ENCODE measurements around the gene HNRNPUL1. TPM values are rescaled to one million over a fixed set of nuclear protein-coding genes. Genes with fewer than 3 reads are reported as not detected.
"Not testable (repeated sequence)": the region's sequence is repeated elsewhere in the genome, so short reads cannot be mapped to it uniquely, and the experiment has no call there.

The HNRNPUL1 gene
- total RNA-seq, 1 experiment from 2014 or later = 178 TPM

DNA sequence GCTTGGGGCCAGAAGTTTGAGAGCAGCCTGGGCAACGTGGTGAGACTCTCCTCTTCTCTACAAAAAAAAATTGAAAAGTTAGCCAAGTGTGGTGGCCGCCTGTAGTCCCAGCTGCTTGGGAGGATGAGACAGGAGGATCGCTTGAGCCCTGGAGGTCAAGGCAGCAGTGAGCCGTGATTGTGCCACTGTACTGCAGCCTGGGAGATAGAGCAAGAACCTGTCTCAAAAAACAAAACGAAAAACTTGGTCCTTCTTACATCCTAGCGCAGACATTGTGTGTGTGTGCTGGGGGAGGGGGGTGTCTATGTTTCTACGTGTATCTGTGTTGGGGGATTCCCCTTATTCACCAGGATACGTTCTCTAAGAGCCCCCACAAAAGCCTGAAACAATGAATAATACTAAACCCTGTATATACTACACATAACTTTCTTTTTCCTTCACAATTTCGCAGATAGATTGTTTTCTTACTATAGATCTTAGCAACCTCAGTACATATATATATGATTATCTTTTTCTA lies 37.2 kb upstream of the HNRNPUL1 start:
- DNase-seq = no peak
- 0 out of 2 replicates have a peak overlapping the region, but pooled peaks have one; percentile 45 for H3K4me3 ChIP-seq (ENCODE audit: insufficient read depth, low read depth, low read length)

DNA sequence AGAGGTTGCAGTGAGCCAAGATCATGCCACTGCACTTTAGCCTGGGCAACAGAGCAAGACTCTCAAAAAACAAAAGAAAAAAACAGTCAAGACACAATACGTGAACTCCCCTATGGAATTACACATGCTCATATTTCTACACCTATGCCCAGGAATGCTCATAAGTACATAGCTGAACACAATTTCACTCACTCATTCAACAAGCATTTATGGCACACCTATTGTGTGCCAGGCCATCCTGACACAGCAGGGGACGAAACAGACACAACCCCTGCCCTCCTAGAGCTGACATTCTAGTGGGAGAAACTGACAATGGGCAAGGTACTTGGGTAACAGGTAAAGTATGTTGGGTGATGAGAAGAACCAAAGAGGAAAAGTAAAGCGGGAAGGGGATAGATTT lies 35.7 kb upstream of the HNRNPUL1 start:
- Histone ChIP-seq H3K27me3 (ENCODE audit: control insufficient read depth, insufficient read depth, low read length) (no peaks in the 10 kb centered on the region), H3K4me3 (ENCODE audit: insufficient read depth, low read depth, low read length) (no peak overlapping the region), H3K36me3 (replicated peaks; ENCODE audit: control insufficient read depth, insufficient read depth, low read length) (peaks cover 5% of the 10 kb centered on the region)
- DNase-seq = no peak

More for the DNA sequence above, 37.2 kb upstream of the HNRNPUL1 start:
- Histone ChIP-seq H3K36me3 (replicated peaks; ENCODE audit: control insufficient read depth, insufficient read depth, low read length) (peaks cover 6% of the 10 kb centered on the region), H3K27me3 (ENCODE audit: control insufficient read depth, insufficient read depth, low read length) (no peaks in the 10 kb centered on the region)

DNA sequence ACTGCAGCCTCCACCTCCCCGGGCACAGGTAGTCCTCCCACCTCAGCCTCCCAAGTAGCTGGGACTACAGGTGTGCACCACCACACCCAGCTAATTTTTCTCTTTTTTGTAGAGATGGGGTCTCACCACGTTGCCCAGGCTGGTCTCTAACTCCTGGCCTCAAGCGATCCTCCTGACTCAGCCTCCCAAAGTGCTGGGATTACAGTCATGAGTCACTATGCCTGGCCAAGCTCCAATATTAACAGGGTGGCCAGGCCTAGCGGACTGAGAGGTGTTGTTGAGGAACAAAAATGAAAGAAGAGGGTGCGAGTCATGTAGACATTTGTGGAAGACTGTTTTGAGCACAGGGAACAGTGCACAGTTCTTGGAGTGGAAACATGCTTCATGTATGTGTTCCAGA lies 34.8 kb upstream of the HNRNPUL1 start:
- not testable (repeated sequence) for DNase-seq; H3K4me3 ChIP-seq (ENCODE audit: insufficient read depth, low read depth, low read length); H3K27me3 ChIP-seq (ENCODE audit: control insufficient read depth, insufficient read depth, low read length); H3K36me3 ChIP-seq (replicated peaks; ENCODE audit: control insufficient read depth, insufficient read depth, low read length)

DNA sequence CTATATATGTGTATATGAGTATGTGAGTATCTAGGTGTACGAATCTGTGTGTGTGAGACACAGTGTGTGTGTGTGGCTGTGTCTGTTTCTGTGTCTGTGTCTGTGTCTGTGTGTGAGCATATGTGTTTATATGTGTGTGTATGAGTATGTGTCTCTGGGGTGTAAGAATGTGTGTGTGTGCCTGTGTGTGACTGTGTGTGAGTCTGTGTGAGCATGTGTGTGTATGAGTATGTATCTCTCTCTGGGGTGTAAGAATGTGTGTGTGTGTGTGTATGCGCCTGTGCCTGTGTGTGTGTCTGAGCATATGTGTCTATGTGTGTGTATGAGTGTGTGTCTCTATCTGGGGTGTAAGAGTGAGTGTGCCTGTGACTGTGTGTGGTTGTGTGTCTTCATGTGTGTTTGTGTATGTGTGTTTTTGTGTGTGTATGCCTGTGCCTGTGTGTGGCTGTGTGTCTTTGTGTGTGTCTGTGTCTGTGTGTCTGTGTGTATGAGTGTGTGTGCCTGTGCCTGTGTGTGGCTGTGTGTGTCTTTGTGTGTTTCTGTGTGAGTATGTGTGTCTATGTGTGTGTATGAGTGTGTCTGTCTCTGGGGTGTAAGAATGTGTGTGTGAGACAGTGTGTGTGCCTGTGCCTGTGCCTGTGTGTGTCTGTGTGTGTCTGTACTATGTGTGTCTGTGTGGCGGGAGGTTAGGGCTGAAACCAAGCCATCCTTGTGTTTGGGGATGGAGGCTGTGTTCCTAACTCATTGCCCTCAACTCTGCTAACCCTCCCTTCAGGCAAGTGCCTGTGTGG lies 33.9 kb upstream of the HNRNPUL1 start:
- H3K4me3 ChIP-seq (ENCODE audit: insufficient read depth, low read depth, low read length) = no peak overlapping the region
- DNase-seq = no peak
- no peaks in the 10 kb centered on the region for H3K27me3 ChIP-seq (ENCODE audit: control insufficient read depth, insufficient read depth, low read length)
- peaks cover 7% of the 10 kb centered on the region for H3K36me3 ChIP-seq (replicated peaks; ENCODE audit: control insufficient read depth, insufficient read depth, low read length)

DNA sequence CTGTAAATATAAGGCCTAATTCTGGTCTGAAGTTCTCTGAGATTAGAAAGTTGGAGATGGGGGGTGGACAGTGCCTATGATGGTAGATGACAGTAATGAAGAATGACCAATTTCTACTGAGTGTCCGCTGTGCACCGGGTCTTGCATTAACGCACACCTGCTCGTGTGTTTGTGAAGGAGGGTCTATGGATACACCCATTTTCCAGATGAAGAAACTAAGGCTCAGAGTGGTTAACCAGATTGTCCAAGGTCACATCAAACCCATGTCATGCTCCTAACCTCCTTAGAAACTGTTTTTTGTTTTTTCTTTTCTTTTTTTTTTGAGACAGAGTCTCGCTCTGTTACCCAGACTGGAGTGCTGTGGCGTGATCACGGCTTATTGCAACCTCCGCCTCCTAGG lies 31.5 kb upstream of the HNRNPUL1 start:
- H3K36me3 ChIP-seq (replicated peaks; ENCODE audit: control insufficient read depth, insufficient read depth, low read length) = peaks cover 7% of the 10 kb centered on the region
- no peak for DNase-seq
- no peak overlapping the region for H3K4me3 ChIP-seq (ENCODE audit: insufficient read depth, low read depth, low read length)
- H3K27me3 ChIP-seq (ENCODE audit: control insufficient read depth, insufficient read depth, low read length) = no peaks in the 10 kb centered on the region

DNA sequence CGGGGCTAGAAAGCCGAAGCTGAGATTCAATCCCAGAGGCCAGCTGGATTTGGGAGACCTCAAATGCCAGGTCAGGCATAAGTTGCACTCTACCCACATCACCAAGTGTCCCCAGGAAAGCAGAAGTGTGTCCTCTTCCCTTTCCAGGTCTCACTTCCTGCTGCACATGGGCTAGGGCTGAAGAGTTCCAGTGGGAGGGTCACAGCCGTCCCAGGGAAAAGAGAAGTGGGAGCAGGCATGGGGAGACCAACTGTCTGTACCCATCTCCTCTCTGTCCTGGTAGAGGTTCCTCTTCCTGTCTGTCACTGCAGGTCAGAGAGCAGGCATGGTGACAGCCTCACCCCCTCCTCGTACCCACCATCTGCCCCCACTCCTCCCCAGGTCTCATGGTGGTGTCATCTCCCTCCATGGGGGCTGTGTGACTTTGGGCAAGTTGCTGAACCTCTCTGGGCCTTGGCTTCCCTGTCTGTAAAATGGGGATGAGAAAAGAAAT lies 30.4 kb upstream of the HNRNPUL1 start:
- peaks cover 7% of the 10 kb centered on the region for H3K36me3 ChIP-seq (replicated peaks; ENCODE audit: control insufficient read depth, insufficient read depth, low read length)
- no peak for DNase-seq
- H3K27me3 ChIP-seq (ENCODE audit: control insufficient read depth, insufficient read depth, low read length) = no peaks in the 10 kb centered on the region
- no peak overlapping the region for H3K4me3 ChIP-seq (ENCODE audit: insufficient read depth, low read depth, low read length)

DNA sequence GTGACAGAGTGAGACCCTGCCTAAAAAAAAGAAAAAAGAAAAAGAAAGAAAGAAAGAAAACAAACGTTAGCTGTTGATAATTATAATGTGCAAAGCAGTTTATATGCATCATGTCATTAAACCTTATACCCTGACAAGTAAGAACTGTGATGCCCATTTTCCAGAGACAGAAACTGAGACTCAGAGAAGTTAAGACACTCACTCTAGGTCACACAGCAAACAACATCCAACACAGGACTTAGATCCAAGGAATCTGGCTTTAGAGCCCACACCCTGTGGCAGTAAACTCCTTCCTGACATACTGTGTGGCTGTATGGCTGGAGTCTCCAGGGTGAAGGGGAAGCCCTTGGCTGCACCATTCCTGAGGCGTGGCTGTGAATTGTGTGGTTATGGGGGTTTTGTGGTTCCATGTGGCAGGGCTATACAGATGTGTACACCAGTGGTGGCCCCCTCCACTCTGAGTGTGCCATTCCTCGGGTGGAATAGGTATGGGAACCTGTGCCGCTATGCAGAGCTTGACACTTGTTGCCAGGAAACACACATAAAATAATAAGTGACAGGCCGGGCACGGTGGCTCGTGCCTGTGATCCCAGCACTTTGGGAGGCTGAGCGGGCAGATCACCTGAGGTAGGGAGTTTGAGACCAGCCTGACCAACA lies 29.5 kb upstream of the HNRNPUL1 start:
- H3K27me3 ChIP-seq (ENCODE audit: control insufficient read depth, insufficient read depth, low read length) = no peaks in the 10 kb centered on the region
- H3K36me3 ChIP-seq (replicated peaks; ENCODE audit: control insufficient read depth, insufficient read depth, low read length) = peaks cover 7% of the 10 kb centered on the region
- DNase-seq = no peak
- no peak overlapping the region for H3K4me3 ChIP-seq (ENCODE audit: insufficient read depth, low read depth, low read length)

DNA sequence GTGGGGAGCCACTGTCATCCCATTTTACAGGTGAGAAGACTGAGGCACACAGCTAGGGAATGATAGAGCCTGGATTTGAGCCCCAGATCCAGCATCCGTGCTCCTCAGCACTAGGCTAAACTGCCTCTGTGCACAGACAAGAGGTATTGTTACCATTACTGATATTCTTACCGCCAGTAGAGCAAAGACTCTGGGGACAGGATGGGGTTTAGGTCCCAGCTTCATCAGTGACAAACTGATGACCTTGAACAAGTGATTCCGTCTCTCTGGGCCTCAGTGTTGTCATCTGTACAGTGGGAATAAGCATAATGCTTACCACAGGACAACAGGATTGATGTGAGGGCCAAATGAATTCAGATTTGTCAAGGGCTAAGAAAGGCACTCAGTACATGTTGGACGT lies 28.7 kb upstream of the HNRNPUL1 start:
- Histone ChIP-seq H3K27me3 (ENCODE audit: control insufficient read depth, insufficient read depth, low read length) (no peaks in the 10 kb centered on the region), H3K36me3 (replicated peaks; ENCODE audit: control insufficient read depth, insufficient read depth, low read length) (peaks cover 7% of the 10 kb centered on the region), H3K4me3 (ENCODE audit: insufficient read depth, low read depth, low read length) (no peak overlapping the region)
- DNase-seq = no peak

DNA sequence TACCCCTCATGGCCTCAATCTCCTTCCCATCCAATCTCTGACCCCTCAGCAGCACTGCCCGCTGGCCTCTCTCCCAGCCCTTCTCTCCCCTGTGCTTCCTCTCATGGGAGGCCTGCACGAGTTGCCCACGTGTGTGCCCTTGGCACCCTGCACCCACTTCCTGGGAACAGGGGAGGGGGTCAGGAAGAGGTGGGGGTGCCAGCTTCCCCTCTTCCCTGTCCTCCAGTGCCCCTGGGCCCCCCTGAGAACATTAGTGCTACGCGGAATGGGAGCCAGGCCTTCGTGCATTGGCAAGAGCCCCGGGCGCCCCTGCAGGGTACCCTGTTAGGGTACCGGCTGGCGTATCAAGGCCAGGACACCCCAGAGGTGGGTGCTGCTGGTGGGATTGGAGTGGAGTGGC lies 25.9 kb upstream of the HNRNPUL1 start:
- peaks cover 12% of the 10 kb centered on the region for H3K36me3 ChIP-seq (replicated peaks; ENCODE audit: control insufficient read depth, insufficient read depth, low read length)
- DNase-seq = no peak
- no peak overlapping the region for H3K4me3 ChIP-seq (ENCODE audit: insufficient read depth, low read depth, low read length)
- H3K27me3 ChIP-seq (ENCODE audit: control insufficient read depth, insufficient read depth, low read length) = no peaks in the 10 kb centered on the region

DNA sequence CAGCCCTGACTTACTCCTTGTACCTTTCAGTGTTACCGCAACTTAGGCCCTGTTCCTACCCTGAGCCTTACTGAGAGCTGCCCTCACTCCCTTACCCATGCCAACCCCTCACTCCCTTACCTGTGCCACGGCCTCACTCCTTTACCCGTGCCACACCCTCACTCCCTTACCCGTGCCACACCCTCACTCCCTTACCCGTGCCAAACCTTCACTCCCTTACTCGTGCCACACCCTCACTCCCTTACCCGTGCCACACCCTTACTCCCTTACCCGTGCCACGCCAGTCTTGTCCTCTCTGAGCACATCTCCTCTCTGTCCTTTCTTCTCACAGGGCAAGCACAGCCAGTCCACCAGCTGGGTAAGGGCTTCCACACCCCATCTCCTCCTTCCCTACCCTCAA lies 24.8 kb upstream of the HNRNPUL1 start:
- DNase-seq = no peak
- no peak overlapping the region for H3K4me3 ChIP-seq (ENCODE audit: insufficient read depth, low read depth, low read length)
- no peaks in the 10 kb centered on the region for H3K27me3 ChIP-seq (ENCODE audit: control insufficient read depth, insufficient read depth, low read length)
- H3K36me3 ChIP-seq (replicated peaks; ENCODE audit: control insufficient read depth, insufficient read depth, low read length) = peaks cover 10% of the 10 kb centered on the region

DNA sequence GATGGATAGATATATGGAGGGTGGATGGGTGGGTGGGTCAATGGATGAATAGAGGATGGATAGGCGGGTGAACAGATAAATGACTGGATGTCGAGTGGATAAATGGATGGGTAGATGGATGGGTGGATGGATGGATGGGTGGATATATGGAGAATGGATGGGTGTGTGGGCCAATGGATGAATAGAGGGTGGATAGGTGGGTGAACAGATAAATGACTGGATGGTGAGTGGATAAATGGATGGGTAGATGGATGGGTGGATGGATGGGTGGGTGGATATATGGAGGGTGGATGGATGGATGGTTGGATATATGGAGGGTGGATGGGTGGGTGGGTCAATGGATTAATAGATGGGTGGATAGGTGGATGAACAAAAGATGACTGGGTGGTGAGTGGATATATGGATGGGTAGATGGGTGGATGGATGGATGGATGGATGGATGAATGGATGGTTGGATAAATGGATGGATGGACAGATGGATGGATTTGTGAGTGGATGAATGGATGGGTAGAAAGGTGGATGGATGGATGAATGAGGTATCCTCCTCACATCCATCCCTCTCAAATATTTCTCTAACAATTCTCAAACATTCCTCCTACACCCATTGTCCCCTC lies 24.1 kb upstream of the HNRNPUL1 start:
- Histone ChIP-seq H3K4me3 (ENCODE audit: insufficient read depth, low read depth, low read length) (no peak overlapping the region), H3K36me3 (replicated peaks; ENCODE audit: control insufficient read depth, insufficient read depth, low read length) (peaks cover 10% of the 10 kb centered on the region), H3K27me3 (ENCODE audit: control insufficient read depth, insufficient read depth, low read length) (no peaks in the 10 kb centered on the region)
- DNase-seq = no peak

DNA sequence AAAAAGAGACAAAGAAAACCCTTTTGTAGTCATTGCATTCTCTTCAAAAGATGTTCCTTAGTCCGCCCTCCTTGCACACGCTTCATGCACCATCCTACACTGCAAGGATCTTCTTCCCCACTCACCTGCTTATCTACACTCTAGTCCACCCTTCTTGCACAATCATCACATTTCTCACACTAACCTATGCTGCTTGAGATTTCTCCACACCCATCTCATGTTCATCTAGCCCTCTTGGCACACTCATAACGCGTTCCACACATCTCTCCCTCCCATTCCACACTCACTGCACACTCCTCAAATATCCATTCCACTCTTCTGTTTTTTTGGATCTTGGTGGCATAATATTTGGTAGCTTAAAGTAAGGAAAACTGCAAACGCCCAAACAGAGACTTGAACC lies 22.3 kb upstream of the HNRNPUL1 start:
- Histone ChIP-seq H3K27me3 (ENCODE audit: control insufficient read depth, insufficient read depth, low read length) (no peaks in the 10 kb centered on the region), H3K4me3 (ENCODE audit: insufficient read depth, low read depth, low read length) (no peak overlapping the region), H3K36me3 (replicated peaks; ENCODE audit: control insufficient read depth, insufficient read depth, low read length) (peaks cover 11% of the 10 kb centered on the region)
- no peak for DNase-seq

DNA sequence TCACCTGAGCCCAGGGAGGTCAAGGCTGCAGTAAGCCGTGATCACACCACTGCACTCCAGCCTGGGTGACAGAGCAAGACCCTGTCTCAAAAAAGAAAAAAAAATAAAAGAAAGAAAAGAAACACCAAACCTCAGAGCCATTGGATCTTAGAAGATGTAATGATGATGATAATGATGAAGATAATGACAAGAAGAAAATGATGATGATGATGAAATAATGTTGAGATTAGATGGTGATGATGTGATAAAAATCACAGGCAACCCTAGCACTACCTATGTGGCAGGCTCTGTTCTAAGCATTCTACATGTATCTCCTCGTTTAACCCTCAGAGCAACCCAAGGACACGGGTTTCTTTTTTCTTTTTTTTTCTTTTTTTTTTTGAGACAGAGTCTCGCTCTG lies 20.1 kb upstream of the HNRNPUL1 start:
- no peak for DNase-seq
- H3K27me3 ChIP-seq (ENCODE audit: control insufficient read depth, insufficient read depth, low read length) = no peaks in the 10 kb centered on the region
- peaks cover 18% of the 10 kb centered on the region for H3K36me3 ChIP-seq (replicated peaks; ENCODE audit: control insufficient read depth, insufficient read depth, low read length)
- H3K4me3 ChIP-seq (ENCODE audit: insufficient read depth, low read depth, low read length) = no peak overlapping the region

DNA sequence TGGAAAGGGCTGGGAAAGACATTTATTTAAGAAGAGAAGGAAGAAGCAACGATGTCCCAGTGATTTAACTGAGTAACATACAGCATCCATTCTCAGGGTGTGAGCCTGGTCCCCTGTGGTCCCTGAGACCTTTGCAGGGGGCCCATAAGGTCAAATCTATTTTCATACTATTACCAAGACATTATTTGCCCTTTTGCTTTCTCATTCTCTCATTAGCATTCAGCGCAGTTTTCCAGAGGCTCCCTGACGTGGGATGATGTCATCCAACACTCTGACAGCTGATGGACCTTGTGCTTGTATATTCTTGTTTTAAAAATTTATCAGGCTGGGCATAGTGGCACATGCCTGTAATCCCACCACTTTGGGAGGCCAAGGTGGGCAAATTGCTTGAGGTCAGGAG lies 18.3 kb upstream of the HNRNPUL1 start:
- H3K4me3 ChIP-seq (ENCODE audit: insufficient read depth, low read depth, low read length) = no peak overlapping the region
- no peak for DNase-seq
- H3K36me3 ChIP-seq (replicated peaks; ENCODE audit: control insufficient read depth, insufficient read depth, low read length) = peaks cover 19% of the 10 kb centered on the region
- no peaks in the 10 kb centered on the region for H3K27me3 ChIP-seq (ENCODE audit: control insufficient read depth, insufficient read depth, low read length)

DNA sequence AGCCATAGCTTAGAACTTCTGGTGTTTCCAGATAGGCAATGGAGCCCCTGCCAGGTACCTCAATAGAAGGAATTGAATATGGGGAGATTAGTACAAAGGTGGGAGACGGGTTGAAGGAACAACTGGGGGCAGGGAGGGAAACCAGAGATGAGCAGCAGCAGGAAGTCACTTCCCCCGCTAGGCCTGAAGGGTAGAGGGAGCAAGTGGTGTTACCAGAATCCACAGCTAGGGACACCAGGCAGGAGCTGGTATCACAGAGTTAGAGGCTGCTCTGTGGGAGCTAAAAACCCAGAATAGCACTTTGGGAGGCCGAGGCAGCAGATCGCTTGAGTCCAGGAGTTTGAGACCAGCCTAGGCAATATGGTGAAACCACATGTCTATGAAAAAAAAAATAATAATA lies 15.3 kb upstream of the HNRNPUL1 start:
- H3K36me3 ChIP-seq (replicated peaks; ENCODE audit: control insufficient read depth, insufficient read depth, low read length) = peaks cover 19% of the 10 kb centered on the region
- DNase-seq = no peak
- no peaks in the 10 kb centered on the region for H3K27me3 ChIP-seq (ENCODE audit: control insufficient read depth, insufficient read depth, low read length)
- H3K4me3 ChIP-seq (ENCODE audit: insufficient read depth, low read depth, low read length) = no peak overlapping the region

Measured in H7 (cell line).